K562 (cell line): ENCODE data around the gene BOD1L1. TPM values are rescaled to one million over a fixed set of nuclear protein-coding genes. Genes with fewer than 3 reads are reported as not detected.
A peak's percentile ranks its signal among the peaks of the same experiment; 100 is the strongest.

Experiments
- ATF4 ChIP-seq: fragments of 450-650 bp; formaldehyde crosslinking; IDR thresholded peaks from 2 replicates; pipeline ENCODE4 v1.4.0; 2022; ENCODE audit warnings: mild to moderate bottlenecking, moderate library complexity
- CBX2 ChIP-seq: fragments of 200-600 bp; sonication (generic); IDR thresholded peaks from one replicate; pipeline ENCODE4 v1.6.1; 2012; ENCODE audit warnings: mild to moderate bottlenecking, low read length, inconsistent platforms; ENCODE audit not compliant: insufficient read depth, poor library complexity, severe bottlenecking
- ESRRA ChIP-seq: fragments of 450-650 bp; IDR thresholded peaks from 2 replicates; pipeline ENCODE4 v1.6.1; 2014; ENCODE audit warnings: low read depth, mild to moderate bottlenecking, moderate library complexity, borderline replicate concordance
- ETV1 ChIP-seq: fragments of 450-650 bp; conservative IDR thresholded peaks from 2 replicates; pipeline ENCODE4 v1.6.1; 2016; ENCODE audit warnings: missing genetic modification characterization, control low read depth, low read depth, missing compliant biosample characterization
- HCFC1 ChIP-seq: IDR thresholded peaks from 2 replicates; pipeline ENCODE4 v1.6.1; 2012; ENCODE audit warnings: low read depth, low read length, improper control_type of control experiment
- HMGXB4 ChIP-seq: sonication (generic); formaldehyde crosslinking; IDR thresholded peaks from 2 replicates; pipeline ENCODE4 v1.8.1; 2023; ENCODE audit warnings: mild to moderate bottlenecking, missing genetic modification reagents
- HNRNPLL ChIP-seq: fragments of 200-400 bp; formaldehyde crosslinking; IDR thresholded peaks from 2 replicates; pipeline ENCODE4 v1.6.1; 2017; ENCODE audit warnings: low read length, low read depth, mild to moderate bottlenecking; ENCODE audit not compliant: poor library complexity, severe bottlenecking
- KLF1 ChIP-seq: fragments of 450-650 bp; IDR thresholded peaks from 2 replicates; pipeline ENCODE4 v1.6.1; 2016; ENCODE audit warnings: missing genetic modification characterization, missing compliant biosample characterization
- MCM2 ChIP-seq: fragments of 450-650 bp; IDR thresholded peaks from 2 replicates; pipeline ENCODE4 v1.6.1; 2017; ENCODE audit warnings: low read depth, mild to moderate bottlenecking
- MTA2 ChIP-seq: fragments of 450-650 bp; IDR thresholded peaks from 2 replicates; pipeline ENCODE4 v1.6.1; 2016; ENCODE audit warnings: low read depth
- NR3C1 ChIP-seq: sonication (generic); formaldehyde crosslinking; IDR thresholded peaks from 2 replicates; pipeline ENCODE4 v1.8.1; 2022; ENCODE audit warnings: missing genetic modification reagents
- PCBP1 ChIP-seq: fragments of 200-400 bp; formaldehyde crosslinking; IDR thresholded peaks from 2 replicates; pipeline ENCODE4 v1.6.1; 2018; ENCODE audit warnings: mild to moderate bottlenecking, low read depth, low read length; ENCODE audit not compliant: poor library complexity, severe bottlenecking
- PHF8 ChIP-seq: fragments of 200-600 bp; sonication (generic); IDR thresholded peaks from 2 replicates; pipeline ENCODE4 v1.6.1; 2012; ENCODE audit warnings: mixed run types, mild to moderate bottlenecking, inconsistent platforms, low read length, moderate library complexity, borderline replicate concordance
- PRDM10 ChIP-seq: fragments of 450-650 bp; IDR thresholded peaks from 2 replicates; pipeline ENCODE4 v1.6.1; 2018; ENCODE audit not compliant: partially characterized antibody
- RFX5 ChIP-seq: IDR thresholded peaks from 2 replicates; pipeline ENCODE4 v1.6.1; 2011; ENCODE audit warnings: low read depth, mild to moderate bottlenecking, improper control_type of control experiment, low read length
- SAFB ChIP-seq: fragments of 200-400 bp; formaldehyde crosslinking; IDR thresholded peaks from 2 replicates; pipeline ENCODE4 v1.6.1; 2017; ENCODE audit warnings: low read depth, low read length, borderline replicate concordance
- SRF ChIP-seq, 2 experiments: fragments of 250-450, 450-650 bp in 1 of 2; sonication (Bioruptor Pico) in 1 of 2; sonication (generic) in 1 of 2; formaldehyde crosslinking; IDR thresholded peaks; 2 replicates each; pipeline versions ENCODE4 v1.5.0 to v1.5.1; 2020 to 2022; ENCODE audit warnings: mild to moderate bottlenecking in 1 of 2, missing genetic modification reagents in 1 of 2
- TAF1 ChIP-seq: IDR thresholded peaks from 2 replicates; pipeline ENCODE4 v1.6.1; 2011; ENCODE audit warnings: mild to moderate bottlenecking, low read length, moderate library complexity; ENCODE audit not compliant: insufficient read depth, control insufficient read depth, severe bottlenecking; ENCODE audit errors: extremely low read depth
- ZNF174 ChIP-seq: fragments of 250-450 bp; sonication (Bioruptor Pico); IDR thresholded peaks from 2 replicates; pipeline ENCODE4 v1.4.0; 2020; ENCODE audit warnings: mild to moderate bottlenecking
- ZNF232 ChIP-seq: sonication (generic); formaldehyde crosslinking; IDR thresholded peaks from 2 replicates; pipeline ENCODE4 v1.8.0; 2022; ENCODE audit warnings: mild to moderate bottlenecking, missing genetic modification reagents
- polyA plus RNA-seq, 8 experiments: library from polyadenylated mRNA; depleted of rRNA in 4 of 8; stranded (reverse) in 5 of 8; unstranded in 3 of 8; fragments of >200 nt; fragmentation: Nextera tagmentation in 2 of 8; fragmentation: Illumina TruSeq in 1 of 8; extraction: Ambion mirVana in 2 of 8; extraction: Trizol in 1 of 8; gene quantifications; 2 replicates each; pipeline versions ENCODE4 v1.2.1 to v1.2.3, GENCODE V29; 2011 to 2014; ENCODE audit warnings: inconsistent platforms in 1 of 8, missing spikeins in 1 of 8
- total RNA-seq, 7 experiments: library from RNA; depleted of rRNA in 6 of 7; stranded (reverse); fragments of >200 nt in 6 of 7; fragmentation: Illumina TruSeq in 2 of 7; extraction: Trizol in 2 of 7; gene quantifications; 2 replicates each; pipeline versions ENCODE4 v1.2.1 to v1.2.3, GENCODE V29; 2011 to 2021; ENCODE audit warnings: low replicate concordance in 1 of 7

Gene BOD1L1
- total and polyA plus RNA-seq, 9 of the 15 experiments (the other 6 are each of a cell fraction or from before 2014, with no cell fraction given), result 4.8 to 23.2 (median 17.7) TPM

GRCh38 chr4:13627606-13628311 lies at the start of gene BOD1L1 (continued):
- TF ChIP-seq PRDM10 (peak; percentile 53), TAF1 (peak; percentile 86), RFX5 (no peak), PCBP1 (peak; percentile 13), PHF8 (peak; percentile 91), MCM2 (no peak), HCFC1 (peak; percentile 86), SAFB (no peak), CBX2 (no peak), ETV1 (tag) (peak; percentile 99), NR3C1 (CRISPR knock-in tag) (no peak; the same call in 1 of the 2 replicates), ATF4 (no peak; the same call in 1 of the 2 replicates), ESRRA (peak; percentile 86), HMGXB4 (CRISPR knock-in tag) (peak; percentile 67; the same call in 1 of the 2 replicates), HNRNPLL (peak; percentile 97), ZNF232 (CRISPR knock-in tag) (no peak), MTA2 (no peak; the same call in 1 of the 2 replicates), ZNF174 (CRISPR knock-in tag) (no peak), KLF1 (tag) (0 out of 2 replicates have a peak, but pooled peaks have one; percentile 59), SRF (CRISPR knock-in tag; IDR thresholded peaks at IDR 0.05) (no peak)
